Sigmoid colon (tissue), 7 donors: ENCODE measurements around the gene TPTE2. TPM values are rescaled to one million over a fixed set of nuclear protein-coding genes. Genes with fewer than 3 reads are reported as not detected.
"Not testable (repeated sequence)": the region's sequence is repeated elsewhere in the genome, so short reads cannot be mapped to it uniquely, and the experiment has no call there.

ENCODE experiments used
- DNase-seq: peaks from one replicate; pipeline ENCODE4 v3.0.0-alpha.2; 2019
- H3K27ac ChIP-seq, 4 donors: fragments of 200-600 bp; sonication (generic); one replicate each; pipeline ENCODE4 v1.5.1; 2016 to 2019; ENCODE audit warnings: mild to moderate bottlenecking in 1 of 4
- H3K27me3 ChIP-seq, 3 donors: fragments of 200-600 bp; sonication (generic); one replicate each; pipeline ENCODE4 v1.5.1; 2019; ENCODE audit warnings: mild to moderate bottlenecking in 1 of 3
- H3K36me3 ChIP-seq, 4 donors: fragments of 200-600 bp; sonication (generic); one replicate each; pipeline ENCODE4 v1.5.1; 2016 to 2019
- H3K4me1 ChIP-seq, 4 donors: fragments of 200-600 bp; sonication (generic); one replicate each; pipeline ENCODE4 v1.5.1; 2017 to 2019
- H3K4me3 ChIP-seq, 4 donors: fragments of 200-600 bp; sonication (generic); one replicate each; pipeline ENCODE4 v1.5.1; 2017 to 2019; ENCODE audit warnings: mild to moderate bottlenecking in 2 of 4, moderate library complexity in 1 of 4
- H3K9me3 ChIP-seq, 4 donors: fragments of 200-600 bp in 3 of 4; sonication (generic) in 3 of 4; one replicate each; pipeline versions ENCODE4 v1.5.1 to v1.6.1; 2013 to 2019
- EP300 ChIP-seq, 4 donors: sonication (generic); formaldehyde crosslinking; IDR thresholded peaks; one replicate each; pipeline ENCODE4 v1.6.1; 2017; ENCODE audit warnings: antibody characterized with exemption in 4 of 4
- POLR2A ChIP-seq, 2 donors: fragments of 450-650 bp; IDR thresholded peaks; one replicate each; pipeline ENCODE4 v1.6.1; 2016; ENCODE audit warnings: antibody characterized with exemption in 2 of 2, mild to moderate bottlenecking in 2 of 2, moderate library complexity in 2 of 2
- POLR2AphosphoS5 ChIP-seq, 4 donors: sonication (generic); formaldehyde crosslinking; IDR thresholded peaks; one replicate each; pipeline ENCODE4 v1.6.1; 2017; ENCODE audit warnings: antibody characterized with exemption in 4 of 4
- WGBS, 2 donors: extraction: QIAGEN DNeasy Blood & Tissue Kit; methylation state at CpG; one replicate each; pipeline ENCODE4 v1.1.7; 2013; 5-methylcytosine and 5-hydroxymethylcytosine counted together
- intact Hi-C: fragments of 100-400 bp; cut with DNase I; formaldehyde crosslinking; loops from one replicate; pipeline ENCODE4 v1.15.1; 2023
- polyA plus RNA-seq, 3 donors: library from polyadenylated mRNA; stranded (reverse); fragments of 200-250 nt; gene quantifications; one replicate each; pipeline ENCODE4 v1.2.3, GENCODE V29; 2013
- total RNA-seq, 4 donors: library from RNA; depleted of rRNA; stranded (reverse); fragments of >200 nt; gene quantifications; one replicate each; pipeline ENCODE4 v1.1.0, GENCODE V29; 2016
- TF ChIP-seq, protein P1 (sequence below), 4 experiments: fragments of 450-650 bp in 3 of 4; fragments of 200-600 bp in 1 of 4; IDR thresholded peaks; one replicate each; pipeline ENCODE4 v1.5.1; 2016 to 2019; ENCODE audit warnings: antibody characterized with exemption in 4 of 4, mild to moderate bottlenecking in 3 of 4, moderate library complexity in 2 of 4
- donor health status: healthy with polysubstance abuse.
- donor health status: Bipolar disorder and iron deficiency.
- donor health status: healthy.

TPTE2 gene
- total and polyA plus RNA-seq, 7 donors: 0.04 to 0.99 TPM; not detected in 5

DNA sequence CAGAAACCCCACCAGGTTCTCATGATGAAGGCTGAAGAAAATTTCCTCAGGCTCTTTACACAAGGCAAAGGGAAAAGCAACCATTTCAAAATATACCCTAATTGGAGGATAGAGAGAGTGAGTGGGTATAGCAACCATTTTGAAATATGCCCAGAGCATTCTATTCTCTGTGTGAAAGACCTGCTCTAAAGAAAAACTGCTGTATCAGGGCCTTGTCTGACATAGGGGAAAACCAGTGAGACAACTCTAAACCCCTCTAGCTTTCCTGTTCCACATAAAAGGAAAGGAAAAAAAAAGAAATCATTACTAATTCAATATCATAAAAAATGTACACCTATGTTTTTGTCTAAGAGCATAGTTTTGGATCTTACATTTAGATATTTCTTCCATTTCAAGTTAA is 42.3 kb downstream of the TPTE2 start:
- Histone ChIP-seq H3K36me3 (no peaks in the 10 kb centered on the region), H3K9me3 (no peaks in the 10 kb centered on the region), H3K4me3 (no peak overlapping the region), H3K27me3 (no peaks in the 10 kb centered on the region), H3K4me1 (no peaks in the 10 kb centered on the region), H3K27ac (no peak overlapping the region)
- TF ChIP-seq POLR2AphosphoS5 (IDR thresholded peaks at IDR 0.05) (no peak), EP300 (IDR thresholded peaks at IDR 0.05) (no peak), POLR2A (IDR thresholded peaks at IDR 0.05) (no peak)
- TF ChIP-seq, protein P1, sequence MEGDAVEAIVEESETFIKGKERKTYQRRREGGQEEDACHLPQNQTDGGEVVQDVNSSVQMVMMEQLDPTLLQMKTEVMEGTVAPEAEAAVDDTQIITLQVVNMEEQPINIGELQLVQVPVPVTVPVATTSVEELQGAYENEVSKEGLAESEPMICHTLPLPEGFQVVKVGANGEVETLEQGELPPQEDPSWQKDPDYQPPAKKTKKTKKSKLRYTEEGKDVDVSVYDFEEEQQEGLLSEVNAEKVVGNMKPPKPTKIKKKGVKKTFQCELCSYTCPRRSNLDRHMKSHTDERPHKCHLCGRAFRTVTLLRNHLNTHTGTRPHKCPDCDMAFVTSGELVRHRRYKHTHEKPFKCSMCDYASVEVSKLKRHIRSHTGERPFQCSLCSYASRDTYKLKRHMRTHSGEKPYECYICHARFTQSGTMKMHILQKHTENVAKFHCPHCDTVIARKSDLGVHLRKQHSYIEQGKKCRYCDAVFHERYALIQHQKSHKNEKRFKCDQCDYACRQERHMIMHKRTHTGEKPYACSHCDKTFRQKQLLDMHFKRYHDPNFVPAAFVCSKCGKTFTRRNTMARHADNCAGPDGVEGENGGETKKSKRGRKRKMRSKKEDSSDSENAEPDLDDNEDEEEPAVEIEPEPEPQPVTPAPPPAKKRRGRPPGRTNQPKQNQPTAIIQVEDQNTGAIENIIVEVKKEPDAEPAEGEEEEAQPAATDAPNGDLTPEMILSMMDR (IDR thresholded peaks at IDR 0.05): no peak
- intact Hi-C loops: no loop called here
- no peak for DNase-seq

DNA sequence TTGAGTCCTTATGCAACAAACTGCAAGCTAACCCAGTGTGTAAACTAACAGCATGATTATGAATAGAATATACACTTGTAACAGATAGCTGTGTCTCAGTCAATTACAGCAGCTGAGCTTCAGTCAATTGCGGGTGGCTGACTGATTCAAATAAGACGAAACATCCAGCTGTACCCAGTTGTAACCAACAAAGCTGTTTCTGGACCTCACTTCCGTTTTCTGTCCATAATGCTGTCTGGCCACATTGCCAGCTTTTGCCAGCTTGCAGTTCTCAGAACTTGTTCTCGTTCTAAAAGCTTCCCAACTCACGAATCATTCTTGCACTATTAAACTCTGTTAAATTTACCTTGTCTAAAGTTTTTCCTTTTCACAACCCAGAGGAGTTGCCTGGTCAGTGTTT is 53.7 kb downstream of the TPTE2 start:
- H3K4me3 ChIP-seq, H3K27ac ChIP-seq, H3K4me1 ChIP-seq, H3K9me3 ChIP-seq, intact Hi-C loops, H3K27me3 ChIP-seq, H3K36me3 ChIP-seq, DNase-seq: not testable (repeated sequence)
- 75 to 77% methylated on average over 5 of the region's 5 CpGs for WGBS, 2 donors

DNA sequence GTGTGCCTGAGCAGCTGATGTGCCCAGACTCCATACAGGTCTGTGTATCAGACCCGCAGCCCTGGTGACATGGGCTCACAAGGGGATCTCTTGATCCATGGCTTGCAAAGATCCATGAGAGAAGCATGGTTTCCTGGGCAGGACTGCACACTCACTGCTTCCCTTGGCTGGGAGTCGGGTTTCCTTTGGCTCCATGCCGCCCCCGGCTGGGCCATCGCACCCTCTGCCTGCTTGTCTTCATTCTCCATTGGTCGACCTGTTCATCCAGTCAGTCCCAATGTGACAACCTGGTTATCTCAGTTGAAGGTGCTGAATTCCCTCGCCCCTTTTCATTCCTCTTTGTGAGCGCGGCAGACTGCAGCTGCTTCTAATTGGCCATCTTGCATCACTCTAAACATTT is 101.2 kb downstream of the TPTE2 start:
- intact Hi-C loops, H3K27ac ChIP-seq, H3K4me1 ChIP-seq, H3K36me3 ChIP-seq, H3K4me3 ChIP-seq, H3K9me3 ChIP-seq, DNase-seq, H3K27me3 ChIP-seq: not testable (repeated sequence)
- 71 to 72% methylated on average over 9 of the region's 9 CpGs for WGBS, 2 donors

DNA sequence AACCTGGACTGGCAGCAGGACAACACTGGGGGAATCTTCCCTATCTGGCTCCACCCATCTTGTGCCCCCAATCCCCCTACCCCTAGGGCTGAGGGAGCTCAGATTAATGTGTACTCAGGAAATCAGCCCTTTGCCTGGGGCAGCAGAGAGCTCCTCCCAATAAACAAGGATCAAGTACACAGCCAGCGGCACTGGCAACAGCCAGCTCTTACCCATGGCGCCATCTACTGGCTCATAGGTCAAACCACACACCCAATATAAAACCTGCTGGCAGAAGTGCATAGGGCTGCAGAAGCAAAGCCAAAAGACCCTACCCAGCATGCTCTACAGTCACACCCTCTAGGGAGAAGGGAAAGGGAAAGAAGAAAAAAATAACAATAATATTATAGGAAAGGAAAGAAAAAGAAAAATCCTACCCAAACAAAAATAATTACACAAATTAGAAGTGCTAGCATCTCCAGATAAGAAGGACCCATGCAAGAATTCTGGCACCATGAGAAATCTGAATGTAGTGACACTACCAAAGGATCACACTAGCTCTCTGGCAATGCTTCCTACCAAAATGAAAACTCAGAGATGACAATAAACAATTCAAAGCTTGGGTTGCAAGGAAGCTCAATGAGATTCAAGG is 122.2 kb downstream of the TPTE2 start:
- H3K4me1 ChIP-seq, H3K9me3 ChIP-seq, H3K4me3 ChIP-seq, H3K36me3 ChIP-seq, intact Hi-C loops, H3K27ac ChIP-seq, H3K27me3 ChIP-seq, DNase-seq: not testable (repeated sequence)
- WGBS, 2 donors: 7 to 14% methylated on average over 2 of the region's 2 CpGs
- TF ChIP-seq, protein P1 (IDR thresholded peaks at IDR 0.05): peak in 1 of 4 experiments; percentile 26

DNA sequence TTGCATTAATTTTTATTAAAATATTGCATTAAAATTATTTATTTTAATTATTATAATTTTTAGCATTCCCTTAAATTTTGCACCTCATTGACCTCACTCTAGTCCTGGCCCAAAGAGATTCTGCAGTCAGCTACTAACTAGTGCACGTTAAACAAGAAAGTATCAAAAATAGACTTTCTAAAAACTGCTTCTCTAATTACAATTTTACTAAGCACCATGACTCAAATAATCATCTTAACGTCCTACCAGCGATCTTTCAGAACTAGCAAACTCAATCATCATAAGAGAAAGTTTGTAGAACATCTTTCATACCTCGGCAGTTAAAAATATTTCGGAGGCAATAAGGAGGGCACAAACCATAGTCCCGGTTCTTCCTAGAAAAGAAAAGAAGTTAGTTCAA is 123.6 kb downstream of the TPTE2 start:
- intact Hi-C loops, H3K4me3 ChIP-seq: not testable (repeated sequence)
- 70 to 79% methylated on average over 6 of the region's 6 CpGs for WGBS, 2 donors

DNA sequence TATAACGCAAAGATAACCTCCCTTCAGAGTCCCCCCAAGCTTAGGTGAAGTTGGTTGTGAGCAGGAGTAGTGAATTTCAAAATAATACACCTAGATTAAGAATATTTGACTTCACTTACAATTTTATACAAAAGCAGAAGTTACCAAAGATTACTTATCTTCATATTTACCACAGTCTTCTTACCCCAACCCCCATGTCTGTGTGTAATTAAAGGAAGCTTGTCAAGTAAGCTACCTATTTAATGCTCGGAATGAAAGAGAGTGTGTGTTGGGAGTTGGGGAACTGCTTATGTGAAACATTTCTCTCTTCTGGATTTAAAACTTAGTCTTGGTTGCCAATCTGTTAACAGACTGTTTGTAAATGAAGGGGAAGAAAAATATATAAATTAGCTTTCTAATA is 139.1 kb downstream of the TPTE2 start:
- H3K9me3 ChIP-seq, H3K27ac ChIP-seq, H3K4me3 ChIP-seq, H3K36me3 ChIP-seq, H3K27me3 ChIP-seq, H3K4me1 ChIP-seq, intact Hi-C loops, DNase-seq: not testable (repeated sequence)
- WGBS, 2 donors: 71 to 75% methylated on average over 2 of the region's 2 CpGs

More for the DNA sequence above, 123.6 kb downstream of the TPTE2 start:
- H3K9me3 ChIP-seq, H3K4me1 ChIP-seq, H3K27ac ChIP-seq, DNase-seq, H3K36me3 ChIP-seq, H3K27me3 ChIP-seq: not testable (repeated sequence)

DNA sequence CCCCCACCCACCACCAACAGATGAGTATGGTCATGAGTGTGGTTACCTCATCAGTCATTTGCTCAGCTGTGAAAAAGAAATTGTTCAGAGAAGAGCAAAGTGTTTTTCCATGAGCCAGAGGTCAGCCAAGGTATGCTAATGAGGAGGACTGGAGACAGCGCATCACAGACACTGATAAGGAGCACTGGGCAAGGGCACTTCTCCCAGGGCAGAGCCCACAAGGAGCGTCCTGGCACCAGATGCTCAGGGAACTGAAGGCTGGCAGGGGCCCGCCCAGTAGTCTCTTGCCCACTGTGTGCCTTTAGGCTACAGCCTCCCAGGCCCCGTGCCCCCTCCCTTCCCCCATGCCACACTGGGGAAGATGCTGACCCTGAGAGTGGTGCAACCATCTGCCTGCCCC is 148.8 kb downstream of the TPTE2 start:
- WGBS, 2 donors: 81 to 85% methylated on average over 4 of the region's 4 CpGs
- not testable (repeated sequence) for DNase-seq

DNA sequence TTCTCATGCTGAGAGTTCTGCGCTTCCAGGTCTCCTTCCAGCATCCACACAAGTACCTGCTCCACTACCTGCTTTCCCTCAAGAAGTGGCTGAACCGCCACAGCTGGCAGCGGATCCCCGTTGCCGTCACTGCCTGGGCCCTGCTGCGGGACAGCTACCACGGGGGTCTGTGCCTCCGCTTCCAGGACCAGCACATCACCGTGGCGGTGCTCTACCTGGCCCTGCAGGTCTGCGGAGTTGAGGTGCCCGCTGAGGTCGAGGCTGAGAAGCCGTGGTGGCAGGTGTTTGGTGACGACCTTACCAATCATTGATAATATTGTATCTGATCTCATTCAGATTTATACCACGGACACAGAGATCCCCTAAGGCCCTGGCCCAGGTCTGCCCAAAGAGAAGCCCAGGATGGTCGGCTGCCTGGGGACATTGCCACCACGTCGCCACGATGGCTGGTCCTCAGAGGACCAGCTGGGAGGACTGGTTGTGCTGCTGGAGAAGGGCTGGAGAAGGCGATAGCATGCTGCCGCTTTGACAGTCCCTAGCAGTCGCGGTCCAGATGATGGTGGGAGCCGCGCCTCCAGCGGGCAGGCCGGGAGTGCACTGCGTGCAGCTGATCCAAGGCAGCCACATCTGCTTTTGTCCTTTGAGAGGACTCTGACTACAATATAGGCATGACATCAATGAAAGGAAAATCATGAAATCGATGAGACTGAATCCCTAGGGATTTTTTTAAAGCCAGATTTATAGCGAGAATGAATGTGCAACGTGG is 178.4 kb downstream of the TPTE2 start:
- DNase-seq, H3K4me1 ChIP-seq, intact Hi-C loops, H3K27ac ChIP-seq, H3K9me3 ChIP-seq, H3K4me3 ChIP-seq, H3K36me3 ChIP-seq, H3K27me3 ChIP-seq: not testable (repeated sequence)
- WGBS, 2 donors: 81 to 86% methylated on average over 32 of the region's 32 CpGs

More for the DNA sequence above, 148.8 kb downstream of the TPTE2 start:
- H3K9me3 ChIP-seq, H3K4me1 ChIP-seq, H3K27me3 ChIP-seq, intact Hi-C loops, H3K36me3 ChIP-seq, H3K4me3 ChIP-seq, H3K27ac ChIP-seq: not testable (repeated sequence)
